Motor neuron (in vitro differentiated cells): ENCODE measurements around the gene ZNF189. TPM values are rescaled to one million over a fixed set of nuclear protein-coding genes. Genes with fewer than 3 reads are reported as not detected.

ENCODE experiments used
- ATAC-seq, 8 experiments: fragments of 200-7000 bp; cut with Tn5 transposase; replicated peaks in 6 of 8; 2 replicates each; pipeline ENCODE4 v1.8.0; 2021; ENCODE audit warnings: mild to moderate bottlenecking in 8 of 8, moderate library complexity in 8 of 8
- H3K27ac ChIP-seq, 2 donors: fragments of 250-450 bp; sonication (Bioruptor Pico); 2 replicates each; pipeline ENCODE4 v1.9.0; 2021; ENCODE audit warnings: antibody characterized with exemption in 2 of 2, mild to moderate bottlenecking in 2 of 2, moderate library complexity in 1 of 2
- H3K4me1 ChIP-seq, 2 donors: fragments of 250-450 bp; sonication (Bioruptor Pico); replicated peaks in 1 of 2; 2 replicates each; pipeline ENCODE4 v1.6.1; 2021; ENCODE audit warnings: antibody characterized with exemption in 2 of 2, mild to moderate bottlenecking in 2 of 2, moderate library complexity in 1 of 2
- H3K4me3 ChIP-seq, 5 donors: fragments of 250-450 bp; sonication (Bioruptor Pico); 2 replicates each; pipeline ENCODE4 v1.9.0; 2021; ENCODE audit warnings: antibody characterized with exemption in 5 of 5, mild to moderate bottlenecking in 5 of 5, moderate library complexity in 4 of 5
- WGBS, 10 experiments: fragments of 450-650 bp; shearing (Covaris generic); methylation state at CpG; one replicate each; pipeline ENCODE4 v1.0.0; 2022; 5-methylcytosine and 5-hydroxymethylcytosine counted together
- in situ Hi-C, 9 experiments: fragments of 400-800 bp; cut with MboI; loops; one replicate each; pipeline ENCODE4 v1.15.0; 2021; ENCODE audit warnings: low sequenced_read_pairs in 9 of 9, low pct_unique_long_range_greater_than_20kb in 2 of 9; ENCODE audit not compliant: unreplicated experiment in 9 of 9
- total RNA-seq, 8 experiments: library from RNA; unstranded; fragments of 300-600 nt; gene quantifications; 2 replicates each; pipeline versions ENCODE4 v1.2.3 to v1.2.4, GENCODE V29; 2022

ZNF189 gene
- total RNA-seq, 8 experiments from 2014 or later, result 10.7 to 29.7 (median 20.0) TPM

DNA sequence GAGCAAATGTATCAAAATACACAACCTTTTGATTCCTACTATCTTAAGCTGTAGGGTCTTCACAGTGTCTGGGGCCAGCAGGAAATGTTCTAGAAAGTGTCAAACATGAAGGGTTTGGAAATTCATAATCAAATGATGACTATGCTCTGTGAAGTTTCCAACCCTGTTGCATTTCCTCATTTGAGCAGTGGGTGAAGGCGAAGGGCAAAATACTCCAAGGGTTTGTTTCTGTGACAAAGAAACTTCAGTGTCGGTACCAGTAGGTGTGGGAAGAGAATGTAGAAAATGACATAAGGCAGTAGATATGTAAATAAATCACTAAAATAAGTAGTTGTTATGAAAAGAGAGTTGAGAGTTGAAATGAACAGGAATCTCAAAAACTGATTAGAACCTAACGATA is 36.3 kb downstream of the ZNF189 start:
- WGBS, 10 experiments, result 26 to 100% (median 83%) methylated on average over 1 to 3 of the region's 3 CpGs; no CpG with 5 or more reads in 1 of the 10 experiments
- no peak for ATAC-seq
- no peaks in the 10 kb centered on the region for H3K4me1 ChIP-seq
- H3K4me3 ChIP-seq, result no peak overlapping the region
- in situ Hi-C loops, result no loop called here
- no peak overlapping the region for H3K27ac ChIP-seq

DNA sequence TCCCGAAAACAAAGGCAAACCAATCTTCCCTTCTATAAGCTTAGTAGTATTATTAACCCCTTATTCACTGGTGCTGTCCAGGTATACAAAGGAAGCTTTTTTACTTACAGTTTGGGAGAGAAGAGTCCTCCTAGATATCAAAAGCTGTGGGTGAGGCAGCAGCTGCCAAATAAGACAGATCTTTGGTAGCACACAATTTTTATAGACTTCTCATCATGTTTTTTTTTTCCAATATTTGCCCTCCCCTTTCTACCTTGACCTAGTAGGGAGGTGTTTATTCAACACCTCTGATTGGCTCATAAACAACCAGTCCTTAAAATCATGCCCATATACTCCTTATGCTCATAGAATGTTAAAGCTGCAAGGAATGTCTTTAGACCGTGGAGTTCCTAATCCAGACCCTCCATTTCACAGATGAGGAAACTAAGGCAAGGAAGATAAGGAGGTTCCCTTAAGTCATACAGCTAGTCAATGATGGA is 37.0 kb downstream of the ZNF189 start, which contains the start of gene ALDOB:
ALDOB (minus strand) TSS at position 174 of the 479 bp plus-strand sequence. CDS start 4,887 bp downstream, outside the sequence.
- ATAC-seq, result no peak
- no peak within 1 kb of the TSS for H3K4me3 ChIP-seq
- in situ Hi-C loops, result no loop called here
- WGBS, 10 experiments, result 10 to 100% (median 73%) methylated on average over 1 to 2 of the region's 2 CpGs; no CpG with 5 or more reads in 2 of the 10 experiments
- no peaks in the 10 kb centered on the region for H3K4me1 ChIP-seq
- H3K27ac ChIP-seq, result no peak within 1 kb of the TSS

DNA sequence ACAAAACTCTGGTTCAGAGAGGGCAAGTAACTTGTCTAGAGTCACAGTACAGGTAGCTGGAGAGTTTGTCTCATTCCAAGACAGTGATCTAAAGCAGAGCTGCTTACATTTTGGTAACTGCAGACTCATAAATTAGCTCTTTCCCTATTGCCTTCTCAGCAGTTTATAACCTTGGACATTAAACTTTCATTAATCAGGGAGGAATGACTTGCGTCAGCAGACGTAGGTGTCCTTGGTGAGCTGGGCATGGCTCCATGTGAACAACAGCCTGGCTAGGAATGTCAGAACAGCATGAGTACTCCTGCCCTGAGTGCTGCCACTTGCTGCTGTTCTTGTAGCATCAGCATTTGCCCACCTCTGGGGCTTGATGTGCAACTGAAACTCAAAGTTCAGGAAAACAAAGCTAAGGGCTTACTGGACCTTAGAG is 39.2 kb downstream of the ZNF189 start:
- ATAC-seq, result peak in 1 of 8 experiments; percentile 62
- no peak overlapping the region for H3K4me3 ChIP-seq
- H3K27ac ChIP-seq, result no peak overlapping the region
- 40 to 94% (median 72%) methylated on average over 1 to 2 of the region's 2 CpGs; no CpG with 5 or more reads in 5 of the 10 experiments for WGBS, 10 experiments
- no peaks in the 10 kb centered on the region for H3K4me1 ChIP-seq
- in situ Hi-C loops, result no loop called here

DNA sequence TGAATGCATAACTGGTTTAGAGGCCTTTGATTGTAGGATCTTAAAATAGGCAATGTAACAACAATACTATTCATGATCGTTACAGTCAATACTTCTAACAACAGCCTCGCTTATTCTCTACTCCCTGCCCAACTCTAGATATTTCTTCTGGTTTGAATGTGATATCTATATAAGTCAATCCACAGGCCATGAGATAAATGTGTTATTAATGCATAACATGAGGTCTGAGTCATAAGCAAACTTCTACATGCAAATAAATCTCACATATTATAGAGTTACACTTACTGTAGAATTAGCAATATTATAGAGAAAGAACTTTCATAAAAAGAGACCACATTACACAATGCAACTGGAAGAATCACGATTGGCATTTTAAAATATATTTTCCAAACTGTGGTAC is 39.9 kb downstream of the ZNF189 start:
- ATAC-seq, result no peak
- Histone ChIP-seq H3K4me1 (no peaks in the 10 kb centered on the region), H3K27ac (no peak overlapping the region), H3K4me3 (no peak overlapping the region)
- WGBS, 10 experiments, result 17 to 85% (median 78%) methylated on average over 1 to 3 of the region's 3 CpGs; no CpG with 5 or more reads in 1 of the 10 experiments
- in situ Hi-C loops, result no loop called here

DNA sequence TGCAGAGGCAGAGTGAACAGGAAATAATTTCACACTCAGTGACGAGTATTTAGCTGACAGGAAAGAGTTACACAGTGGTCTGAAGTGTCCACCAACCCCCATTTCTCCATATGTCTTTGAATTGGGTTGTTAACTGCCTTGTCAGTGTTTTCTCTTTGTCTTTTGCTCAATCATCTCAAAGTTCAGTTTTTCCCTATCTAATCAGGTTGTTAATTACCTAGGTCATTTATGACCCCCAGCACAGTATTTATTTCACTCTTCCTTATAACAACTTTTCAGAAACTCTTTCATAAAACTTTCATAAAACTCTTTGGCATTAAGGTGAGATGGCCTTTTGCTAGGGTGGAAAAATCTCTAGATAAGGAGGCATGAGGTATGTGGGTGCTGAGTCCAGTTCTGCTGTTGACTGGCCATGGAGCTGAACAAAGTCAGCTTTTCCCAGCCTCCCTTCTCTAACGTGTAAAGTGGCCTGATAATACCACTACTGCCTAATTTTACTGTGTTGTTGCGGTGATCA is 42.1 kb downstream of the ZNF189 start:
- in situ Hi-C loops, result no loop called here
- H3K4me1 ChIP-seq, result no peaks in the 10 kb centered on the region
- no peak for ATAC-seq
- no peak overlapping the region for H3K4me3 ChIP-seq
- WGBS, 10 experiments, result 26 to 80% (median 66%) methylated on average over 1 to 3 of the region's 3 CpGs
- no peak overlapping the region for H3K27ac ChIP-seq

DNA sequence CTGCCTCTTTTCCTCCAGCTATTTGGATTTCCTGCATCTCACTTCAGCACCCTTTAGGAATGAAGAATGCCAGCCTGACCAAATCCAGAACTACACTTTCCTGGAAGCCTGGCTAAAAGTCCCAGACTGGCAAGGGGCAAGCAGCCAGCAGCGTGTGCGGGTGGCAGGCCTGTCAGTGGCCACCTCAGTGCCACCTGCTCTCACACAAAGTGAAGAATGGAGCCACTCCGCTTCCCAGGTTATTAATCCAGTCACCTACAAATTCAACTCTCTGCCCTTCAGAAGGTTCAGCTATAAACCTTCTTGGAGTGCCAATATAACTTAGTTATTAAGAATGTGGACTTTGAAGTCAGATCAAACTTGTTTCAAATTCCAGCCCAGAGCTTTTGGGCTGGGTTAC is 43.7 kb downstream of the ZNF189 start:
- Histone ChIP-seq H3K27ac (no peak overlapping the region), H3K4me1 (no peaks in the 10 kb centered on the region), H3K4me3 (no peak overlapping the region)
- in situ Hi-C loops, result no loop called here
- ATAC-seq, result no peak
- 17 to 100% (median 92%) methylated on average over 1 to 3 of the region's 3 CpGs; no CpG with 5 or more reads in 3 of the 10 experiments for WGBS, 10 experiments

DNA sequence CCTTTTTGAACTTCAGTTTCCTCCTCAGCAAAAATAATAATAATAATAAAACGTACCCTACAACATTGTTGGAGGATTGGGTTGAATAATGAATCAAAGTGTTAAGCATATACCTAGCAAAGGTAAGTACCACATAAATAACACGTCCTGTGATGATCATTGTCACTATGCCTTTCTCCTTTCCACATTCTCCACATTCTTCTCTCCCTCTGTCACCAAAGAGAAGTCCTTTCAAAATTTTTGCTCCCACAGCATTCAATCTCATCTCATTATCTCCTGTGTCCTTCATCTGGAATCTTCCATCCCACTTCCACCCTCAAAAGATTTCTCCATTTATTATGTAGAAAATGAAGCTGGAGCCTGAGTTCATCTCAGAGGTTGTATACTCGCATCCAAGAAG is 44.1 kb downstream of the ZNF189 start:
- H3K4me3 ChIP-seq, result no peak overlapping the region
- no peak for ATAC-seq
- no peaks in the 10 kb centered on the region for H3K4me1 ChIP-seq
- H3K27ac ChIP-seq, result no peak overlapping the region
- in situ Hi-C loops, result no loop called here
- 6 to 97% (median 53%) methylated on average over 1 to 3 of the region's 3 CpGs for WGBS, 10 experiments

DNA sequence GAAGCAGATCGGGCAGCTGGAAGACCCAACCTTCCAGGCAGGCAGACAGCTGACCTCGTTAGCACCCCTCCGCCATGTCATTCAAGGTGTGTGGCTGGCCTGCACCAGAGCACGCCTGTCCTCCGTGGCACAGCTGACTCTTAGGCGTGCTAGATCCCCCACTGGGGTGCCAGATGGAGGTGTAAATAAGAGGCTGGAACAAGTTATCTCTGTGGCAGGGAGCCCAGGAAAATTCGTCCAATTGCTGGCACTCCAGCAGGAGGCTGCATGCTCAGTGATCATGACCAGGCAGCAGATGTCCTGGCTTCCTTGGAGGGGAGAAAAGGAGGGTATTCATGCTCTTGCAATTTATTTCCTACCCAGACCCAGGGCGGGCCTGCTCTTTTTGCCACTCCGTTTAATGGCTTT is 44.7 kb downstream of the ZNF189 start:
- no peak for ATAC-seq
- Histone ChIP-seq H3K4me1 (no peaks in the 10 kb centered on the region), H3K4me3 (no peak overlapping the region), H3K27ac (no peak overlapping the region)
- in situ Hi-C loops, result no loop called here
- 17 to 89% (median 68%) methylated on average over 1 to 6 of the region's 9 CpGs; no CpG with 5 or more reads in 5 of the 10 experiments for WGBS, 10 experiments

DNA sequence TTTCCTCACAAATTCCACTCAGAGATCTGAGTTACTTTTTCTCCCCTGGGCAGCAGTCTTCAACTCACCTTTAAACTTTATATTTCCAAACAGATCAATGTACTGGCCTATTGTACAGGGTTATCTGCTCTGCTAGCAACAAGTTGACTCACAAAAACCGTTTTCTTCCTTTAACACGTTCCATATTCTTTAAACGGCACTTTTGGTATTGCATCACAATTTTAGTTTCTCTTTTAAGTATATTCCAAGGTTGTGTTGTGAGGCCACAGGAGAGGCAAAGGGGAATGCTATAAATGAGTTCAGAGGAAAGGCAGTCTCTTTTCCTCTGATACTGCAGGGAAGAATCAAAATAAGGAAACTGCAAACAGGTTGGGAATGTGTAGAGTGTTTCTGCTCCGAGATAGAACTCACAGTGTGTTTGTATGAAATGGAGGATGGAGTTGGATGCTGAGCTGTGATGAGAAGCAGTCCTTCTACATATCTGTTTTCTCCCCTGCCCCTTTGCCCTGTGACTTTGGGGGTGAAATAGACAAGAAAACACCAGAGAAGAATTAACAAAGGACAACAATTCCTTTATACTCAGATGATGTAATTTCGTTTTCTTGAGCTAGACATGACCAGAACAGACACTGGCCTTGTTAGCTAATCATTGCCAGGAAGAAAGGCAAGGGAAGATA is 46.8 kb downstream of the ZNF189 start:
- Histone ChIP-seq H3K27ac (no peak overlapping the region), H3K4me3 (no peak overlapping the region), H3K4me1 (no peaks in the 10 kb centered on the region)
- 14 to 86% (median 66%) methylated on average over 3 to 5 of the region's 5 CpGs for WGBS, 10 experiments
- peak in 1 of 8 experiments; percentile 4 for ATAC-seq
- in situ Hi-C loops, result no loop called here

DNA sequence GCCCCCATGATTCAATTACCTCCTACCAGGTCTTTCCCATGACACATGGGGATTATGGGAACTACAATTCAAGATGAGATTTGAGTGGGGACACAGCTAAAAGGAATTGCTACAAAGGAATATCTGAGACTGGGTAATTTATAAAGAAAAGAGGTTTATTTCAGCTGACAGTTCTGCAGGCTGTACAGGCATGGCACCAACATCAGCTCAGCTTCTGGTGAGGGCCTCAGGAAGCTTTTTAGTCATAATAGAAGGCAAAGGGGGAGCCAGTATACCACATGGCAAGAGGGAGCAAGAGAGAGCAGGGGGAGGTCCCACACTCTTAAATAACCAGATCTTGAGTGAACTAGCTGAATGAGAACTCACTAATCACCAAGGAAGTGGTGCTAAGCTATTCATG is 48.1 kb downstream of the ZNF189 start:
- no peaks in the 10 kb centered on the region for H3K4me1 ChIP-seq
- H3K4me3 ChIP-seq, result no peak overlapping the region
- H3K27ac ChIP-seq, result no peak overlapping the region
- in situ Hi-C loops, result no loop called here
- no peak for ATAC-seq

DNA sequence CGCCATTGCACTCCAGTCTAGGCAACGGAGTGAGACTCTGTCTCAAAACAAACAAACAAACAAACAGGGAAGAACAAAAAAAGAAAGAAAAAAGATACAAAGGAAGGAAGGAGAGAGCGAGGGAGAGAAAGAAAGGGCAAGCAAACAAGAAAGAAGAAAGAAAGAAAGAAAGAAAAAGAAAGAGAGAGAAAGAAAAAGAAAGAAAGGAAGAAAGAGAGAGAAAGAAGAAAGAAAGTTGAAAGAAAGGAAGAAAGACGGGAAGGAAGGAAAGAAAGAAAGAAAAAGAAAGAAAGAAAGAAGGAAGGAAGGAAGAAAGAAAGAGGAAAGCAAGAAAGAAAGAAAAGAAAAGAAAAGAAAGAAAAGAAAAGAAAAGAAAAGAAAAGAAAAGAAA is 50.0 kb downstream of the ZNF189 start:
- no peak for ATAC-seq
- in situ Hi-C loops, result no loop called here
- H3K4me3 ChIP-seq, result peak overlapping the region in 1 of 5 donors; percentile 66
- WGBS, 10 experiments, result 21 to 70% (median 50%) methylated on average over 3 to 4 of the region's 4 CpGs; no CpG with 5 or more reads in 1 of the 10 experiments
- no peaks in the 10 kb centered on the region for H3K4me1 ChIP-seq
- H3K27ac ChIP-seq, result no peak overlapping the region

DNA sequence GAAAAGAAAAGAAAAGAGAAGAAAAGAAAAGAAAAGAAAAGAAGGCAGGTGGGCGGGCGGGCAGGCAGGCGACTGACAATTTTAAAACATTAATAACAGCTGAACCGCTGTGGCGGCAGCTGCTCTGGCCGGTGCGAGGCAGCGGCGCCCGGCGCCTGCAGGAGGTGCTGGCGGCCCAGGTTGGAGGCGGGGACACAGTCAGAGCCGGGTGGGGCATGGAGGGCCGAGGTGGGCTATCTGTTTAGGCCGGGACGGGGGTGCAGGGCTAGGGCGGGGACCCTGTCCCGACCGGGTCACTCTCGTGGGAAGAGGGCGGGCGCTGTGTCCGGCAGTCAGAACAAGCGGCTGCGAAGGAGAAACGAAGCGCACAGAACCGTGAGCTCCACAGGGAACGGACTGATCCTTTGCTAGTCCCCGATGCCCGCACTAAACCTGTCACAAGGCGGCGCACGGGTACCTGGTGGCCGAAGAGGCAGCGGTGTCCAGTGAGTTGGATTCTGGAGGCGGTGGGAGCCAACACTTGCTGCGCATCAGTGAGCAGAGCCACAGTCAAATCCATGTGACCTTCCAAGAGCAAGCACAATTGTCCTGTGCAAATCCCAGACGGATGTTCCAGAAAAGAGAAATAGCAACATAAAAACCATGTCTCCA is 50.5 kb downstream of the ZNF189 start:
- WGBS, 10 experiments, result 0 to 50% (median 3%) methylated on average over 1 to 17 of the region's 40 CpGs
- H3K4me3 ChIP-seq, result peak overlapping the region; percentile 39 to 66 (median 49)
- no peak overlapping the region for H3K27ac ChIP-seq
- in situ Hi-C loops, result no loop called here
- peak; percentile 96 to 100 (median 98) for ATAC-seq
- no peaks in the 10 kb centered on the region for H3K4me1 ChIP-seq

DNA sequence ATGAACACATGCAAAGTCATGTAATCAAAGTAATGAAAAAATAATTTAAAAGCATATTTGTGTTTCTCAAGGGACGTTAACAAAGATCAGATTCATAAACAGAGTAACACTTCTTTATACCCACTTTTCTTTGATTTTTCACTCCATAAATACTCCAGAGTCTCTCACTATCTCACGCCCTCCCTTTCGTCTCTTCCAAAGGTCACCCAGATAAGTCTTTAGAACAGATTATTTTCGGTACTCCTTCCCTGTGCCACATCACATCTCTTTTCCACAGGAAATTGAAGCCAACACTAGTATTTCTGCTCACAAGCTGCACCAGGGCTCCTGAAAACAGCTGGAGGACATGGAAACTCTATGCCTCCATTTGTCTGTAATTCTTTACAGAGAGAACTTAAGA is 52.3 kb downstream of the ZNF189 start:
- 0 to 87% (median 58%) methylated on average over 1 to 4 of the region's 4 CpGs; no CpG with 5 or more reads in 1 of the 10 experiments for WGBS, 10 experiments
- H3K27ac ChIP-seq, result no peak overlapping the region
- in situ Hi-C loops, result no loop called here

More for the DNA sequence above, 52.3 kb downstream of the ZNF189 start:
- Histone ChIP-seq H3K4me3 (no peak overlapping the region), H3K4me1 (no peaks in the 10 kb centered on the region)
- ATAC-seq, result no peak
